ENCODE data around the gene DAPK1.

Gene DAPK1

GRCh38 chr9:87609002-87609401 is 111.3 kb downstream of the DAPK1 start:
- H3K4me3 ChIP-seq (ENCODE audit: low read depth, low read length) = no peak overlapping the region
- peaks cover 38% of the 10 kb centered on the region for H3K36me3 ChIP-seq
- no peaks in the 10 kb centered on the region for H3K27me3 ChIP-seq (ENCODE audit: insufficient read depth, low read depth, severe bottlenecking)
- H3K27ac ChIP-seq = no peak overlapping the region
- no peaks in the 10 kb centered on the region for H3K9me3 ChIP-seq (ENCODE audit: severe bottlenecking)
- DNase-seq = no peak
- no peak for TF ChIP-seq CTCF (IDR thresholded peaks at IDR 0.05; ENCODE audit: low read depth, low read length)

DNA sequence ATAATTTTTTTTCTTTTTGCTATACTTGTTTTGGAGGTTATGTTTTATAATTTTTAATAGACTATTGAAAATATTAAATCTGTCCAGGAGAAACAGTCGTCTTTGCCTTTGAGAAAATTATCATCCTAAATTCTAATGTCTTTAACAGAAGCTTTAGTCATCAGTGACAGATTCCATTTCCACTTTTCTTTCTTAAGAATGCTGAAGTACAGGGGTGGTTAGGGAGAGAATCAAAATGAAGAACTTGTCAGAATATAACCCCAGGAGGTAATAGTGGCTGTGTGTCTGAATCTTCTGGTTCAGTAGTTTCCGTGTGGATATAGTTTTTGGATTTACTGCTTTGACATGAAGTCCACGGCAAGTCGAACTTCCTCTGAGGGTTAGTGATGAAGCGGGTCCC is 111.8 kb downstream of the DAPK1 start:
- Histone ChIP-seq H3K27ac (no peak overlapping the region), H3K36me3 (peaks cover 38% of the 10 kb centered on the region)
- no peak for TF ChIP-seq CTCF (IDR thresholded peaks at IDR 0.05; ENCODE audit: low read depth, low read length)

GRCh38 chr9:87610200-87611155 is 112.8 kb downstream of the DAPK1 start:
- Histone ChIP-seq H3K9me3 (ENCODE audit: severe bottlenecking) (no peaks in the 10 kb centered on the region), H3K4me3 (ENCODE audit: low read depth, low read length) (no peak overlapping the region), H3K27ac (no peak overlapping the region), H3K36me3 (peaks cover 31% of the 10 kb centered on the region), H3K27me3 (ENCODE audit: insufficient read depth, low read depth, severe bottlenecking) (no peaks in the 10 kb centered on the region)
- no peak for DNase-seq
- no peak for TF ChIP-seq CTCF (IDR thresholded peaks at IDR 0.05; ENCODE audit: low read depth, low read length)

More for the DNA sequence above, 111.8 kb downstream of the DAPK1 start:
- Histone ChIP-seq H3K4me3 (ENCODE audit: low read depth, low read length) (no peak overlapping the region), H3K27me3 (ENCODE audit: insufficient read depth, low read depth, severe bottlenecking) (no peaks in the 10 kb centered on the region), H3K9me3 (ENCODE audit: severe bottlenecking) (no peaks in the 10 kb centered on the region)
- no peak for DNase-seq

DNA sequence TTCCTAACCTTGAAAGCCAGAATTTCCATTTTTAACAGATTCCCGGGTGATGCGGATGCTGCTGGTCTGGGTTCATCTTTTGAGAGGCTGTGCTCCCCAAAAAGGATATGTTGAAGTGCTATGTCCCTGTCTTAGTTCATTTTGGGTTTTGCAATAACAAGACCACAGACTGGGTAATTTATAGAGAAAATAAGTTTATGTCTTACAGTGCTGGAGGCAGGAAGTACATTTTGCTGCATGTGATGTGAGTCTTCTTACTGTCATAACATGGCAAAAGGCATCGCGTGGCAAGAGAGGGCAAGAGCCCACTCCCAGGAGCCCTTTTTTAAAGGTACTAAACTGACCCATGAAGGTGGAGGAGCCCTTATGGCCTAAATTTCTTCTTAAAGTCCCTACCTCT is 114.1 kb downstream of the DAPK1 start:
- no peak for TF ChIP-seq CTCF (IDR thresholded peaks at IDR 0.05; ENCODE audit: low read depth, low read length)
- peaks cover 36% of the 10 kb centered on the region for H3K36me3 ChIP-seq
- H3K27ac ChIP-seq = no peak overlapping the region
- H3K9me3 ChIP-seq (ENCODE audit: severe bottlenecking) = no peaks in the 10 kb centered on the region
- H3K4me3 ChIP-seq (ENCODE audit: low read depth, low read length) = no peak overlapping the region
- no peaks in the 10 kb centered on the region for H3K27me3 ChIP-seq (ENCODE audit: insufficient read depth, low read depth, severe bottlenecking)
- DNase-seq = no peak

GRCh38 chr9:87612536-87612935 is 114.9 kb downstream of the DAPK1 start:
- H3K9me3 ChIP-seq (ENCODE audit: severe bottlenecking) = no peaks in the 10 kb centered on the region
- H3K4me3 ChIP-seq (ENCODE audit: low read depth, low read length) = no peak overlapping the region
- no peak for DNase-seq
- H3K36me3 ChIP-seq = peaks cover 40% of the 10 kb centered on the region
- H3K27ac ChIP-seq = no peak overlapping the region
- H3K27me3 ChIP-seq (ENCODE audit: insufficient read depth, low read depth, severe bottlenecking) = no peaks in the 10 kb centered on the region
- no peak for TF ChIP-seq CTCF (IDR thresholded peaks at IDR 0.05; ENCODE audit: low read depth, low read length)
